IMR-90 (cell line): ENCODE measurements around the gene TIMM9. TPM values are rescaled to one million over a fixed set of nuclear protein-coding genes. Genes with fewer than 3 reads are reported as not detected.
"Not testable (repeated sequence)": the region's sequence is repeated elsewhere in the genome, so short reads cannot be mapped to it uniquely, and the experiment has no call there.

ENCODE experiments used
- ATAC-seq: fragments of 200-7000 bp; cut with Tn5 transposase; 2 replicates; pipeline ENCODE4 v1.9.1; 2020; ENCODE audit warnings: low read depth, mild to moderate bottlenecking, moderate library complexity
- BruUV-seq: library from RNA; stranded (reverse); fragments of 400-500 nt; replicated peaks from 2 replicates; lab custom pipeline; 2021; lab: Mats Ljungman, UMichigan
- CTCF ChIA-PET: fragments of 300-600 bp; formaldehyde crosslinking; extraction: SDS; loops from one replicate; lab custom pipeline; 2021; ENCODE audit warnings: antibody characterized with exemption; lab: Yijun Ruan, JAX
- POLR2A ChIA-PET: fragments of 300-600 bp; sonication (Branson Sonifier 250); formaldehyde crosslinking; loops from one replicate; lab custom pipeline; 2022; ENCODE audit warnings: antibody characterized with exemption; ENCODE audit not compliant: unreplicated experiment; lab: Charles Lee
- DNase-seq: peaks from one replicate; pipeline ENCODE4 v3.0.0; 2013
- H2AFZ ChIP-seq: replicated peaks from 2 replicates; pipeline ENCODE3; 2013; ENCODE audit warnings: low read length, mild to moderate bottlenecking; ENCODE audit not compliant: poor library complexity
- H2AK5ac ChIP-seq: 2 replicates; pipeline ENCODE4 v1.6.1; 2013; ENCODE audit warnings: low read depth, low read length, inconsistent platforms
- H2AK9ac ChIP-seq: replicated peaks from 2 replicates; pipeline ENCODE3; 2013; ENCODE audit warnings: mild to moderate bottlenecking, low read depth, low read length, moderate library complexity; ENCODE audit not compliant: poor library complexity
- H2BK120ac ChIP-seq: 2 replicates; pipeline ENCODE4 v1.6.1; 2013; ENCODE audit warnings: low read depth, low read length, inconsistent platforms
- H2BK15ac ChIP-seq: 3 replicates; pipeline ENCODE4 v1.6.1; 2013; ENCODE audit warnings: low read depth, low read length, inconsistent platforms
- H2BK20ac ChIP-seq: 2 replicates; pipeline ENCODE4 v1.6.1; 2013; ENCODE audit warnings: low read depth, mild to moderate bottlenecking, inconsistent platforms, low read length, moderate library complexity
- H2BK5ac ChIP-seq: 2 replicates; pipeline ENCODE4 v1.6.1; 2013; ENCODE audit warnings: mild to moderate bottlenecking, low read depth, low read length, inconsistent platforms; ENCODE audit not compliant: poor library complexity, severe bottlenecking
- H3K14ac ChIP-seq: replicated peaks from 2 replicates; pipeline ENCODE4 v1.6.1; 2013; ENCODE audit warnings: low read depth, low read length, inconsistent platforms
- H3K18ac ChIP-seq: 2 replicates; pipeline ENCODE4 v1.6.1; 2013; ENCODE audit warnings: low read depth, low read length, control low read depth
- H3K23ac ChIP-seq: 2 replicates; pipeline ENCODE4 v1.6.1; 2013; ENCODE audit warnings: low read depth, low read length, inconsistent platforms
- H3K27ac ChIP-seq: 2 replicates; pipeline ENCODE4 v1.5.1; 2013; ENCODE audit warnings: mild to moderate bottlenecking, control low read depth, low read length; ENCODE audit not compliant: insufficient read depth
- H3K27me3 ChIP-seq: 2 replicates; pipeline ENCODE4 v1.6.1; 2013; ENCODE audit warnings: low read length; ENCODE audit not compliant: control insufficient read depth, insufficient read depth
- H3K36me3 ChIP-seq: 2 replicates; pipeline ENCODE4 v1.6.1; 2013; ENCODE audit warnings: low read length, mixed read lengths; ENCODE audit not compliant: control insufficient read depth, insufficient read depth
- H3K4ac ChIP-seq: 2 replicates; pipeline ENCODE4 v1.6.1; 2013; ENCODE audit warnings: low read depth, low read length, inconsistent platforms
- H3K4me1 ChIP-seq: 2 replicates; pipeline ENCODE4 v1.6.1; 2013; ENCODE audit warnings: low read length, mixed read lengths; ENCODE audit not compliant: control insufficient read depth, insufficient read depth
- H3K4me2 ChIP-seq: 2 replicates; pipeline ENCODE4 v1.6.1; 2013; ENCODE audit warnings: low read depth, mild to moderate bottlenecking, control low read depth, low read length, moderate library complexity
- H3K4me3 ChIP-seq: 2 replicates; pipeline ENCODE4 v1.5.1; 2013; ENCODE audit warnings: low read depth, mild to moderate bottlenecking, control low read depth, low read length, moderate library complexity; ENCODE audit not compliant: insufficient read depth
- H3K56ac ChIP-seq: 2 replicates; pipeline ENCODE4 v1.6.1; 2013; ENCODE audit warnings: low read length, inconsistent platforms; ENCODE audit not compliant: insufficient read depth; ENCODE audit errors: extremely low read depth
- H3K79me1 ChIP-seq, 2 experiments: 2 replicates each; pipeline ENCODE4 v1.6.1; 2013; ENCODE audit warnings: low read length in 2 of 2, inconsistent platforms in 1 of 2, low read depth in 1 of 2
- H3K9ac ChIP-seq: 2 replicates; pipeline ENCODE4 v1.6.1; 2013; ENCODE audit warnings: low read depth, low read length, control low read depth
- H3K9me1 ChIP-seq: 2 replicates; pipeline ENCODE4 v1.6.1; 2013; ENCODE audit warnings: low read length, inconsistent platforms; ENCODE audit not compliant: insufficient read depth
- H3K9me3 ChIP-seq: 2 replicates; pipeline ENCODE4 v1.6.1; 2013; ENCODE audit warnings: low read length; ENCODE audit not compliant: control insufficient read depth, insufficient read depth
- H4K20me1 ChIP-seq: 2 replicates; pipeline ENCODE4 v1.6.1; 2013; ENCODE audit warnings: low read length, inconsistent platforms; ENCODE audit not compliant: insufficient read depth
- H4K5ac ChIP-seq: 2 replicates; pipeline ENCODE4 v1.6.1; 2013; ENCODE audit warnings: mild to moderate bottlenecking, low read depth, low read length, control low read depth
- H4K8ac ChIP-seq, 2 experiments: 2 replicates each; pipeline ENCODE4 v1.6.1; 2013; ENCODE audit warnings: low read depth in 2 of 2, low read length in 2 of 2, control low read depth in 1 of 2, inconsistent platforms in 1 of 2
- H4K91ac ChIP-seq: 2 replicates; pipeline ENCODE4 v1.6.1; 2013; ENCODE audit warnings: low read depth, low read length, inconsistent platforms; ENCODE audit not compliant: insufficient read depth
- WGBS, 2 experiments: methylation state at CpG; one replicate each; pipeline versions ENCODE4 v1.1.5 to v1.1.7; 2013; ENCODE audit warnings: missing lambda C conversion rate in 2 of 2; ENCODE audit not compliant: insufficient read length in 1 of 2; ENCODE audit errors: extremely low coverage in 2 of 2; 5-methylcytosine and 5-hydroxymethylcytosine counted together
- dilution Hi-C: fragments of 300-500 bp; cut with HindIII; formaldehyde crosslinking; loops from one replicate; pipeline ENCODE4 v1.14.3; 2018; ENCODE audit warnings: low sequenced_read_pairs; ENCODE audit not compliant: unreplicated experiment
- in situ Hi-C: fragments of 300-500 bp; cut with MboI; formaldehyde crosslinking; loops from 3 replicates; pipeline ENCODE4 v1.14.3; 2019; ENCODE audit warnings: low sequenced_read_pairs, inconsistent platforms, mixed read lengths
- intact Hi-C: fragments of 100-400 bp; cut with micrococcal nuclease; formaldehyde crosslinking; loops from 2 replicates; pipeline ENCODE4 v1.10.0; 2022
- microRNA-seq, 2 experiments: library from miRNA; stranded (forward) in 1 of 2; unstranded in 1 of 2; fragments of 10-50 nt in 1 of 2; fragments of <30 nt in 1 of 2; gene quantifications in 1 of 2; microRNA quantifications in 1 of 2; one replicate each; pipeline versions ENCODE3 to v1.1.0; 2013 to 2020; ENCODE audit not compliant: insufficient read depth in 1 of 2, insufficient read length in 1 of 2, unreplicated experiment in 1 of 2
- polyA plus RNA-seq, 3 experiments: library from polyadenylated mRNA; depleted of rRNA; stranded (reverse); fragments of >200 nt; gene quantifications; 2 replicates each; pipeline ENCODE4 v1.2.3, GENCODE V29; 2012; ENCODE audit warnings: low replicate concordance in 1 of 3
- small RNA-seq, 5 experiments: library from RNA; depleted of rRNA; stranded (forward); fragments of <200 nt; gene quantifications; one replicate each; pipeline ENCODE3, GENCODE V24; 2012
- total RNA-seq: library from RNA; depleted of rRNA; stranded (reverse); fragments of >200 nt; gene quantifications from 2 replicates; pipeline ENCODE4 v1.2.3, GENCODE V29; 2012; rRNA removed

Gene TIMM9
- total and polyA plus RNA-seq, 2 of the 4 experiments (the other 2 are of a cell fraction) = 23.7 to 27.8 TPM

DNA sequence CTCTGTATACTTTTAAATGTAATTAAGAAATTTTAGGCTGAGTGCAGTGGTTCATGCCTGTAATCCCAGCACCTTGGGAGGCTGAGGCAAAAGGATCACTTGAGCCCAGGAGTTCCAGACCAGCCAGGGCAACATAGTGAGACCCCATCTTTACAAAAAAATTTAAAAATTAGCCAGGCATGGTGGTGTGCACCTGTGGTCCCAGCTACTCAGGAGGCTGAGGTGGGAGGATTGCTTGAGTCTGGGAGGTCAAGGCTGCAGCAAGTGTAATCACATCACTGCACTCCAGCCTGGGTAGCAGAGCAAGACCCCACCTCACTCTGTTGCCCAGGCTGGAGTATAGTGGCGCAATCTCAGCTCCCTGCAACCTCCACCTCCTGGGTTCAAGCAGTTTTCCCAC is 65.1 kb downstream of the TIMM9 start:
- intact Hi-C loops = loop anchor here (1.0 to 5.0 kb wide), 2 partner anchors 40 to 45 kb away; no protein-coding TSS in a partner anchor
- H2BK120ac ChIP-seq, H3K14ac ChIP-seq, H2BK20ac ChIP-seq, H3K4ac ChIP-seq, BruUV-seq, H3K27ac ChIP-seq, H3K4me1 ChIP-seq, dilution Hi-C loops, H3K23ac ChIP-seq, H3K9me1 ChIP-seq, H2AK9ac ChIP-seq, DNase-seq, H3K56ac ChIP-seq, H4K8ac ChIP-seq, H4K91ac ChIP-seq, H3K79me1 ChIP-seq, H3K4me3 ChIP-seq, H2BK5ac ChIP-seq, H2AK5ac ChIP-seq, H3K18ac ChIP-seq, H3K27me3 ChIP-seq, ATAC-seq, H3K4me2 ChIP-seq, in situ Hi-C loops, H2BK15ac ChIP-seq, H4K20me1 ChIP-seq, H3K9ac ChIP-seq, H3K9me3 ChIP-seq, H4K5ac ChIP-seq, H2AFZ ChIP-seq, CTCF ChIA-PET, POLR2A ChIA-PET: not testable (repeated sequence)
- no CpG with 5 or more reads among the region's 1 CpG for WGBS, 2 experiments
- H3K36me3 ChIP-seq = peaks cover 24% of the 10 kb centered on the region

Small RNAs within 50 kb of the gene (microRNA-seq; reads per million reads assigned to microRNA genes)
- gene HSBP1P1 (ENCODE audit: insufficient read depth, insufficient read length) (not detected), gene RF00019 (ENCODE audit: insufficient read depth, insufficient read length) (not detected)

Small RNAs within 50 kb of the gene (small RNA-seq; reads per million reads assigned to genes)
- 0 reads per million in 5 experiments for gene HSBP1P1
- 0 reads per million in 5 experiments for gene RF00019

Other genes starting within 250 kb of the TIMM9 start
- gene ACTR10, start 227.4 kb downstream of the TIMM9 start, total RNA-seq = 46.4 and 71.0 TPM in 2 replicates
- 55.4 and 71.7 TPM in 2 replicates for gene ACTR10, start 227.4 kb downstream of the TIMM9 start, polyA plus RNA-seq (2012; rRNA removed)
- 74.9 and 114 TPM in 2 replicates for gene PSMA3, start 182.7 kb downstream of the TIMM9 start, total RNA-seq
- 227 and 231 TPM in 2 replicates for gene PSMA3, start 182.7 kb downstream of the TIMM9 start, polyA plus RNA-seq (2012; rRNA removed)
- 3.8 and 6.7 TPM in 2 replicates for gene ARID4A, start 129.0 kb downstream of the TIMM9 start, total RNA-seq
- 3.3 and 3.4 TPM in 2 replicates for gene ARID4A, start 129.0 kb downstream of the TIMM9 start, polyA plus RNA-seq (2012; rRNA removed)
- not detected in 2 replicates for gene TOMM20L, start 31.6 kb downstream of the TIMM9 start, total RNA-seq
- gene TOMM20L, start 31.6 kb downstream of the TIMM9 start, polyA plus RNA-seq (2012; rRNA removed) = not detected in 2 replicates
- 36.7 and 44.4 TPM in 2 replicates for gene KIAA0586, start 188 bp upstream of the TIMM9 start, total RNA-seq
- gene KIAA0586, start 188 bp upstream of the TIMM9 start, polyA plus RNA-seq (2012; rRNA removed) = 9.4 and 9.5 TPM in 2 replicates
- 8.1 and 9.7 TPM in 2 replicates for gene DACT1, start 210.4 kb upstream of the TIMM9 start, total RNA-seq
- gene DACT1, start 210.4 kb upstream of the TIMM9 start, polyA plus RNA-seq (2012; rRNA removed) = 5.8 and 6.5 TPM in 2 replicates